Transverse colon (tissue), 4 donors: ENCODE results near the gene PARP6. TPM values are rescaled to one million over a fixed set of nuclear protein-coding genes. Genes with fewer than 3 reads are reported as not detected.

Source experiments
- DNase-seq: peaks from one replicate; pipeline ENCODE4 v3.0.0-alpha.2; 2019
- H3K27ac ChIP-seq, 4 donors: fragments of 200-600 bp; sonication (generic); 2 replicates each; pipeline ENCODE4 v1.5.1; 2016 to 2018; ENCODE audit warnings: inconsistent platforms in 4 of 4
- H3K27me3 ChIP-seq: fragments of 200-600 bp; sonication (generic); 2 replicates; pipeline ENCODE4 v1.5.1; 2017; ENCODE audit warnings: inconsistent platforms
- H3K36me3 ChIP-seq, 4 donors: fragments of 200-600 bp; sonication (generic); 2 replicates each; pipeline ENCODE4 v1.5.1; 2017 to 2019; ENCODE audit warnings: inconsistent platforms in 4 of 4
- H3K4me1 ChIP-seq, 4 donors: fragments of 200-600 bp; sonication (generic); 2 replicates each; pipeline ENCODE4 v1.5.1; 2017 to 2020; ENCODE audit warnings: inconsistent platforms in 4 of 4
- H3K4me3 ChIP-seq, 4 donors: fragments of 200-600 bp; sonication (generic); 1 replicate in 1 of 4; 2 replicates in 3 of 4; pipeline versions ENCODE4 v1.5.1 to v1.6.1; 2017 to 2019; ENCODE audit warnings: inconsistent platforms in 4 of 4
- H3K9me3 ChIP-seq, 2 donors: fragments of 200-600 bp; sonication (generic); 2 replicates each; pipeline ENCODE4 v1.5.1; 2017 to 2019; ENCODE audit warnings: inconsistent platforms in 2 of 2
- EP300 ChIP-seq: sonication (generic); formaldehyde crosslinking; IDR thresholded peaks from one replicate; pipeline ENCODE4 v1.6.1; 2017; ENCODE audit warnings: antibody characterized with exemption, low read depth
- POLR2A ChIP-seq: fragments of 450-650 bp; IDR thresholded peaks from one replicate; pipeline ENCODE4 v1.6.1; 2016; ENCODE audit warnings: antibody characterized with exemption, mild to moderate bottlenecking, moderate library complexity
- POLR2AphosphoS5 ChIP-seq, 3 donors: sonication (generic); formaldehyde crosslinking; IDR thresholded peaks; one replicate each; pipeline ENCODE4 v1.6.1; 2016; ENCODE audit warnings: antibody characterized with exemption in 3 of 3
- WGBS, 2 donors: methylation state at CpG; one replicate each; pipeline ENCODE4 v1.1.5; 2018; ENCODE audit warnings: low coverage in 1 of 2; 5-methylcytosine and 5-hydroxymethylcytosine counted together
- in situ Hi-C, 4 donors: fragments of 200-750 bp; cut with MboI; loops; one replicate each; pipeline versions ENCODE4 v1.15.0 to v1.15.1; 2017; ENCODE audit warnings: low sequenced_read_pairs in 3 of 4, low pct_ligation_motif_present in 1 of 4, low pct_unique_long_range_greater_than_20kb in 1 of 4
- intact Hi-C: fragments of 100-400 bp; cut with DNase I; formaldehyde crosslinking; loops from one replicate; pipeline ENCODE4 v1.15.1; 2023; ENCODE audit warnings: low total_unique reads
- total RNA-seq, 4 donors: library from RNA; depleted of rRNA; stranded (reverse); fragments of >200 nt; gene quantifications; one replicate each; pipeline ENCODE4 v1.1.0, GENCODE V29; 2016
- TF ChIP-seq, protein P1 (sequence below), 5 experiments: fragments of 200-600 bp in 3 of 5; fragments of 450-650 bp in 2 of 5; sonication (generic) in 3 of 5; IDR thresholded peaks; 1 replicate in 2 of 5; 2 replicates in 3 of 5; pipeline ENCODE4 v1.5.1; 2016 to 2017; ENCODE audit warnings: antibody characterized with exemption in 5 of 5, inconsistent platforms in 3 of 5, mild to moderate bottlenecking in 2 of 5, moderate library complexity in 1 of 5

The PARP6 gene
- total RNA-seq, 4 donors from 2014 or later = 44.1 to 152 (median 57.9) TPM

DNA sequence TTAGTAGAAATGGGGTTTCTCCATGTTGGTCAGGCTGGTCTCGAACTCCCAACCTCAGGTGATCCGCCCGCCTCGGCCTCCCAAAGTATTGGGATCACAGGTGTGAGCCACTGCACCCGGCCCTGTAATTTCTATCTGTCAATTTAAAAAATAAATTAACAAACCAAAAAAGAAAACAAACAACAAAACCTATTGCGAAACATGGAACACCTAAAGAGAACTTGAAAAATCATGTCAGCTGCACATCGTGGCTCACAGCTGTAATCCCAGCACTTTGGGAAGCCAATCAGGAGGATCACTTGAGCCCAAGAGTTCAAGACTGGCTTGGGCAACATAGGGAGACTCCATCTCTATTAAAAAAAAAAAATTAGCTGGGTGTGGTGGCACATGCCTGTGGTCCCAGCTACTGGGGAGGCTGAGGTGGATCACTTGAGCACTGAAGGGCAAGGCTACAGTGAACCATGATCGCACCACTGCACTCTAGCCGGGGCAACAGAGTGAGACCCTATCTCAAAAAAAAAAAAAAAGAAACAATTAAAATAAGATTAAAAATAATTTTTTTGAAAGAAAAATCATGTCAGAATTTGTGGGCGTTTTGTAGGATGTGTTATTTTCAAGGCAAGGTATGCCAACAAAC lies 19.6 kb downstream of the PARP6 start:
- no peaks in the 10 kb centered on the region for H3K4me1 ChIP-seq
- H3K36me3 ChIP-seq = peaks cover 0 to 79% (median 36%) of the 10 kb centered on the region in 4 donors
- no peak overlapping the region for H3K4me3 ChIP-seq
- WGBS, 2 donors = 80 to 94% methylated on average over 6 to 10 of the region's 10 CpGs
- intact Hi-C loops = no loop called here
- no peak for TF ChIP-seq EP300
- TF ChIP-seq POLR2A = no peak
- no peak for TF ChIP-seq POLR2AphosphoS5 (IDR thresholded peaks at IDR 0.05)
- TF ChIP-seq, protein P1, sequence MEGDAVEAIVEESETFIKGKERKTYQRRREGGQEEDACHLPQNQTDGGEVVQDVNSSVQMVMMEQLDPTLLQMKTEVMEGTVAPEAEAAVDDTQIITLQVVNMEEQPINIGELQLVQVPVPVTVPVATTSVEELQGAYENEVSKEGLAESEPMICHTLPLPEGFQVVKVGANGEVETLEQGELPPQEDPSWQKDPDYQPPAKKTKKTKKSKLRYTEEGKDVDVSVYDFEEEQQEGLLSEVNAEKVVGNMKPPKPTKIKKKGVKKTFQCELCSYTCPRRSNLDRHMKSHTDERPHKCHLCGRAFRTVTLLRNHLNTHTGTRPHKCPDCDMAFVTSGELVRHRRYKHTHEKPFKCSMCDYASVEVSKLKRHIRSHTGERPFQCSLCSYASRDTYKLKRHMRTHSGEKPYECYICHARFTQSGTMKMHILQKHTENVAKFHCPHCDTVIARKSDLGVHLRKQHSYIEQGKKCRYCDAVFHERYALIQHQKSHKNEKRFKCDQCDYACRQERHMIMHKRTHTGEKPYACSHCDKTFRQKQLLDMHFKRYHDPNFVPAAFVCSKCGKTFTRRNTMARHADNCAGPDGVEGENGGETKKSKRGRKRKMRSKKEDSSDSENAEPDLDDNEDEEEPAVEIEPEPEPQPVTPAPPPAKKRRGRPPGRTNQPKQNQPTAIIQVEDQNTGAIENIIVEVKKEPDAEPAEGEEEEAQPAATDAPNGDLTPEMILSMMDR (IDR thresholded peaks at IDR 0.05) = no peak
- in situ Hi-C loops = no loop called here
- no peak overlapping the region for H3K27ac ChIP-seq
- DNase-seq = no peak
- no peaks in the 10 kb centered on the region for H3K27me3 ChIP-seq
- H3K9me3 ChIP-seq = no peaks in the 10 kb centered on the region

DNA sequence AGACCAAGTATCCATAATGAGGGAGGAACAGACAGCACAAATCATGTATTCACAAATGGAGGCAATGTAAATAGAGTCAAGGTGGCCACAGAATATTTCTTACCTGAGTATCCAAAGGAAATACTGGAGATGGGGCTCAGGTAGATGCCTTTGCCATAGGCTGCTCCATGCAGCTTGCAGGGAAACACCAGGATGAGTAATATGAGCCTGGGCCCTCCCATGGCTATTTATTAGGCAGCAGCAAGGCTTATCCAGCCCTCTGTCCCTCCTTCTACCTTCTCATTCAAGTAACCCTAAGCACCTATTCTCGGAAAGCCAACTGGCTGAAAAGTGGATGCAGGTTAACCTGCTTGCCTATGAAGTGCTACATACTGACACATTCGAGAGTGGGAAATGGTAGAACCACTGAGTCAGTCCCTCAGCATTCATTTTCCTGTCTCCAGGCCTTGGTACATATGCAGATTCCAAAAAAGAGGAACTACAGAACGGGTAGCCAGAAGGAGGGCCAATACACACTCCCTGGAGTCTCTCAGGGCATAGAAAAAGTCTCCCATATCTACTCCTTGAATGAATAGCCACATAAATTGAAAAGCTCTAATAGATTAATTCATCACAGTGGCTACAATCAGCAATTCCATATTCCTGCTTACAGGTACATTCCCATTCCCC lies 23.1 kb downstream of the PARP6 start:
- H3K4me3 ChIP-seq = no peak overlapping the region
- intact Hi-C loops = no loop called here
- TF ChIP-seq POLR2A (no peak), POLR2AphosphoS5 (IDR thresholded peaks at IDR 0.05) (no peak), EP300 (no peak)
- TF ChIP-seq, protein P1 (IDR thresholded peaks at IDR 0.05) = no peak
- no peak for DNase-seq
- no peaks in the 10 kb centered on the region for H3K4me1 ChIP-seq
- H3K27ac ChIP-seq = no peak overlapping the region
- in situ Hi-C loops = no loop called here
- H3K36me3 ChIP-seq = peaks cover 0 to 48% (median 22%) of the 10 kb centered on the region in 4 donors
- no peaks in the 10 kb centered on the region for H3K27me3 ChIP-seq
- 17 to 82% methylated on average over 1 to 3 of the region's 3 CpGs for WGBS, 2 donors
- H3K9me3 ChIP-seq = no peaks in the 10 kb centered on the region

DNA sequence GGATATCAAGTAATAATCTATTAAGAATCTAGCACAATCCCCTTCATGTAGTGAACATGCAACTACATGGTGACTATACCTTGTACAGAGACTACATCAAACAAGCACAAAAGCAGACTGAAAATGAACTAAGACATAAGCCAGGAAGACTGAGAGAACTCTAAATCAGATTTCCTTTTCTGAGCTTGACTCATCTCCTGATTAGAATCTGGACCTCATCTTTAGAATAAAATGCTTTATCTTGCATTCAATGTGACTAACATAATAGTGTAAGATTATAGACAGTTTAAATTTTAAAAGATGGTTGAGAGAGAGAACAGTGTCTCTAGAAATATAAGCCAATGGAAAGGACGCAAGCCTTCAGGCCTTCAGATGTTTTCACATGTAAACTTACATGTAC lies 23.8 kb downstream of the PARP6 start:
- no peak for TF ChIP-seq EP300
- TF ChIP-seq POLR2A = no peak
- TF ChIP-seq, protein P1 (IDR thresholded peaks at IDR 0.05) = no peak
- no peak for TF ChIP-seq POLR2AphosphoS5 (IDR thresholded peaks at IDR 0.05)
- Histone ChIP-seq H3K4me1 (no peaks in the 10 kb centered on the region), H3K27me3 (no peaks in the 10 kb centered on the region), H3K4me3 (no peak overlapping the region), H3K27ac (no peak overlapping the region), H3K36me3 (peaks cover 0 to 41% (median 19%) of the 10 kb centered on the region in 4 donors), H3K9me3 (no peaks in the 10 kb centered on the region)
- no peak for DNase-seq
- WGBS, 2 donors = 98 to 100% methylated on average over 1 of the region's 1 CpG
- intact Hi-C loops = no loop called here
- in situ Hi-C loops = no loop called here

DNA sequence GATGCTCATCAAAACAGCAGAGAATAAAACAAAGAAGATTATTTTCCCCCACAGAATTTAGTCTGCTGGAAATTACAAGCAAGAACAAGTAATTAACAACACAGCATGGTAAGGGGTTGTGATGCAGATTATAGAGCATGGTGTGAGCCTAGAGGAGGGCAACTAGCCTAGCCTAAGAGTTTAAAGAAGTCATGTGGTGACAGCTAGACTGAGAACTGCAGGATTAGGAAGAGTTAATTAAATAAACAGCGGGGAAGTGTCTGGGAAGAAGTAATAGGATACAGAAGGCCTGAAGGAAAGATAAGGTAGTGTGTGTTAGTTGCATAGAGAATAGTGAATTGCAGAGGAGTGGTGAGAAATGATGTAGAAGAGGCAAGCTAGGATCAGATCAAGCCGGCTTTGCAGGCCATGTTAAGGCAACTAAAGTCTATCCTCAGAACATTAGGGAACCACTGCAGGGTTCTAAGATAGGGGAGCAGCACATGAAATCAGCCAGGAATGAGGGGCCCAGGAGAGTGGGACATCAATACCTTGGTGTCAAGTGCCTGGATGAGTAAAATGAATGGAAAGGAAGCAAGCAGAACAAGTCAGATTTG lies 29.5 kb downstream of the PARP6 start:
- no peak for TF ChIP-seq POLR2A
- no peak for TF ChIP-seq EP300
- TF ChIP-seq, protein P1 (IDR thresholded peaks at IDR 0.05) = no peak
- no peak for TF ChIP-seq POLR2AphosphoS5 (IDR thresholded peaks at IDR 0.05)
- in situ Hi-C loops (no loop called here), intact Hi-C loops (no loop called here)
- Histone ChIP-seq H3K4me3 (no peak overlapping the region), H3K36me3 (peaks cover 0 to 19% (median 6%) of the 10 kb centered on the region in 4 donors), H3K9me3 (no peaks in the 10 kb centered on the region), H3K27ac (no peak overlapping the region), H3K27me3 (no peaks in the 10 kb centered on the region), H3K4me1 (peaks cover 0 to 1% (median under 1%) of the 10 kb centered on the region in 4 donors)
- no peak for DNase-seq
- WGBS, 2 donors = 83 to 86% methylated on average over 1 to 2 of the region's 2 CpGs
